Prostate gland (tissue), 2 donors: Measurements from ENCODE around the gene ANXA2. TPM values are rescaled to one million over a fixed set of nuclear protein-coding genes. Genes with fewer than 3 reads are reported as not detected.

Source experiments
- DNase-seq: peaks from one replicate; pipeline ENCODE4 v3.0.0-alpha.2; 2019; ENCODE audit warnings: low spot score
- H3K27ac ChIP-seq, 2 donors: fragments of 200-600 bp; sonication (generic); 2 replicates each; pipeline ENCODE4 v1.5.1; 2017 to 2019
- H3K27me3 ChIP-seq: fragments of 200-600 bp; sonication (generic); replicated peaks from 2 replicates; pipeline ENCODE4 v1.5.1; 2019; ENCODE audit not compliant: insufficient read depth
- H3K36me3 ChIP-seq, 2 donors: fragments of 200-600 bp; sonication (generic); 1 replicate in 1 of 2; 2 replicates in 1 of 2; pipeline versions ENCODE4 v1.5.1 to v1.8.1; 2017 to 2019
- H3K4me1 ChIP-seq: fragments of 200-600 bp; sonication (generic); replicated peaks from 2 replicates; pipeline ENCODE4 v1.5.1; 2019
- H3K4me3 ChIP-seq, 2 donors: fragments of 200-600 bp; sonication (generic); 2 replicates each; pipeline ENCODE4 v1.5.1; 2017 to 2019
- H3K9me3 ChIP-seq: fragments of 200-600 bp; sonication (generic); 2 replicates; pipeline ENCODE4 v1.5.1; 2017
- CTCF ChIP-seq, 4 experiments: fragments of 200-600 bp in 2 of 4; fragments of 450-650 bp in 2 of 4; sonication (generic) in 2 of 4; IDR thresholded peaks; 1 replicate in 3 of 4; 2 replicates in 1 of 4; pipeline ENCODE4 v1.5.1; 2016 to 2019; ENCODE audit warnings: antibody characterized with exemption in 4 of 4, mild to moderate bottlenecking in 2 of 4, moderate library complexity in 2 of 4
- POLR2A ChIP-seq: fragments of 450-650 bp; IDR thresholded peaks from one replicate; pipeline ENCODE4 v1.6.1; 2016; ENCODE audit warnings: antibody characterized with exemption, mild to moderate bottlenecking
- POLR2AphosphoS5 ChIP-seq: sonication (generic); formaldehyde crosslinking; IDR thresholded peaks from one replicate; pipeline ENCODE4 v1.6.1; 2017; ENCODE audit warnings: antibody characterized with exemption
- WGBS: methylation state at CpG from one replicate; pipeline ENCODE4 v1.1.5; 2018; 5-methylcytosine and 5-hydroxymethylcytosine counted together
- intact Hi-C: fragments of 100-400 bp; cut with DNase I; formaldehyde crosslinking; loops from one replicate; pipeline ENCODE4 v1.14.2; 2022
- total RNA-seq, 2 donors: library from RNA; depleted of rRNA; stranded (reverse); fragments of >200 nt; gene quantifications; one replicate each; pipeline ENCODE4 v1.1.0, GENCODE V29; 2016

Gene ANXA2
- total RNA-seq, 2 donors from 2014 or later = 404 to 595 TPM

GRCh38 chr15:60441331-60441730 is 43.5 kb upstream of the ANXA2 start:
- intact Hi-C loops = no loop called here
- no peaks in the 10 kb centered on the region for H3K27me3 ChIP-seq
- H3K36me3 ChIP-seq = no peaks in the 10 kb centered on the region
- H3K4me3 ChIP-seq = no peak overlapping the region
- 65% methylated on average over 1 of the region's 1 CpG for WGBS
- no peak overlapping the region for H3K27ac ChIP-seq
- no peaks in the 10 kb centered on the region for H3K9me3 ChIP-seq
- DNase-seq = no peak
- TF ChIP-seq POLR2AphosphoS5 (no peak), POLR2A (no peak), CTCF (IDR thresholded peaks at IDR 0.05) (no peak)
- no peaks in the 10 kb centered on the region for H3K4me1 ChIP-seq

GRCh38 chr15:60438646-60439045 is 40.9 kb upstream of the ANXA2 start:
- no peak overlapping the region for H3K27ac ChIP-seq
- H3K4me1 ChIP-seq = no peaks in the 10 kb centered on the region
- TF ChIP-seq POLR2AphosphoS5 = no peak
- no peak for TF ChIP-seq CTCF (IDR thresholded peaks at IDR 0.05)
- no peak for TF ChIP-seq POLR2A
- H3K27me3 ChIP-seq = no peaks in the 10 kb centered on the region
- no peak overlapping the region for H3K4me3 ChIP-seq
- DNase-seq = no peak
- intact Hi-C loops = no loop called here
- no peaks in the 10 kb centered on the region for H3K36me3 ChIP-seq
- 85% methylated on average over 1 of the region's 1 CpG for WGBS
- no peaks in the 10 kb centered on the region for H3K9me3 ChIP-seq

- H3K36me3 ChIP-seq = no peaks in the 10 kb centered on the region
- H3K4me1 ChIP-seq = peaks cover 4% of the 10 kb centered on the region
- WGBS = 98% methylated on average over 1 of the region's 1 CpG
- H3K9me3 ChIP-seq = no peaks in the 10 kb centered on the region
- no peak overlapping the region for H3K4me3 ChIP-seq
- DNase-seq = no peak
- no peak for TF ChIP-seq POLR2AphosphoS5
- no peak overlapping the region for H3K27ac ChIP-seq
- intact Hi-C loops = no loop called here
- no peaks in the 10 kb centered on the region for H3K27me3 ChIP-seq
These were observed 31.1 kb upstream of the ANXA2 start for GRCh38 chr15:60428935-60429334.

- intact Hi-C loops = no loop called here
- no peak for DNase-seq
These were observed 29.2 kb upstream of the ANXA2 start for GRCh38 chr15:60426870-60427508.

GRCh38 chr15:60425461-60425860 is 27.7 kb upstream of the ANXA2 start:
- Histone ChIP-seq H3K9me3 (no peaks in the 10 kb centered on the region), H3K27ac (no peak overlapping the region), H3K4me1 (peaks cover 4% of the 10 kb centered on the region), H3K4me3 (no peak overlapping the region), H3K27me3 (no peaks in the 10 kb centered on the region), H3K36me3 (no peaks in the 10 kb centered on the region)
- TF ChIP-seq POLR2A (no peak), CTCF (IDR thresholded peaks at IDR 0.05) (no peak), POLR2AphosphoS5 (no peak)
- intact Hi-C loops = no loop called here
- DNase-seq = no peak
- 86% methylated on average over 2 of the region's 2 CpGs for WGBS

More at GRCh38 chr15:60426870-60427508, 29.2 kb upstream of the ANXA2 start:
- H3K9me3 ChIP-seq = no peaks in the 10 kb centered on the region
- H3K4me3 ChIP-seq = no peak overlapping the region
- 35% methylated on average over 2 of the region's 2 CpGs for WGBS
- H3K27ac ChIP-seq = peak overlapping the region in 1 of 2 donors; percentile 12
- no peaks in the 10 kb centered on the region for H3K27me3 ChIP-seq
- H3K4me1 ChIP-seq = peaks cover 4% of the 10 kb centered on the region
- TF ChIP-seq CTCF (IDR thresholded peaks at IDR 0.05) = no peak
- no peak for TF ChIP-seq POLR2AphosphoS5
- no peak for TF ChIP-seq POLR2A
- H3K36me3 ChIP-seq = no peaks in the 10 kb centered on the region
